ENCODE measurements around the gene UBXN7. TPM values are rescaled to one million over a fixed set of nuclear protein-coding genes. Genes with fewer than 3 reads are reported as not detected.

Gene UBXN7, protein sequence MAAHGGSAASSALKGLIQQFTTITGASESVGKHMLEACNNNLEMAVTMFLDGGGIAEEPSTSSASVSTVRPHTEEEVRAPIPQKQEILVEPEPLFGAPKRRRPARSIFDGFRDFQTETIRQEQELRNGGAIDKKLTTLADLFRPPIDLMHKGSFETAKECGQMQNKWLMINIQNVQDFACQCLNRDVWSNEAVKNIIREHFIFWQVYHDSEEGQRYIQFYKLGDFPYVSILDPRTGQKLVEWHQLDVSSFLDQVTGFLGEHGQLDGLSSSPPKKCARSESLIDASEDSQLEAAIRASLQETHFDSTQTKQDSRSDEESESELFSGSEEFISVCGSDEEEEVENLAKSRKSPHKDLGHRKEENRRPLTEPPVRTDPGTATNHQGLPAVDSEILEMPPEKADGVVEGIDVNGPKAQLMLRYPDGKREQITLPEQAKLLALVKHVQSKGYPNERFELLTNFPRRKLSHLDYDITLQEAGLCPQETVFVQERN
- 18.8 and 29.3 TPM in 2 replicates for total RNA-seq

DNA sequence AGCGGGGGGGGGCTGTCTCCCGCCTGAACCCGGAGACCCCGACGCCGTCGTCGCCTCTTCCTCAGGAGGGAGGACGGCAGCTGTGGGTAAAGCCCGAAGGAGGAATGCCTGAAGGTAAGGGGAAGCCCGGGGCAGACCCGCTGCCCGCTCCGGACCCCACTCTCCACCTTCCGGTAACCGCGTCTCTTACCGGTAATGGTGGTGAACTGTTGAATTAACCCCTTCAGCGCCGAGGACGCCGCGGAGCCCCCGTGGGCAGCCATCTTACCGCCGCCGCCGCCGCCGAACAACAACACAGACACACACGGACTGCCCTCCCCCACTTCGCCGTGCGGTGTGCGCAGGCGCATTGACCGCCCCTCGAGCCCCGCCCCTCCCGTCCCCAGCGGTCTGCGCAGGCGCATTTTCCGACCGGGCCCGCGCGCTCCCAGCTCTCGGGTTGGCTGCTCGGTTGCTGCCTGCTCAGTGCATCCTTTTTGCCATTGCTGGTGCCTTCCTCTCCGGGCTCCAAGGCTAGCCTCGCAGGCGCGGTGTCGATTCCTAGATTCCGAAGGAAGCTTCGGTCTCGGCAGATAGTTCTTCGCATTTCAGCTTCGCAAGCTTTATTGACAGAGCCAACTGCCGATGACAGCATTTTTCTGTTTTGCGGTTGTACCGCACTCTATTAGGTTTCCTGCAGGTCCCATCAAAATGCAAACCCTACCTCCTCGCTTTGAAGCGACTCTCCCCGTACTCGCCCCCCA, at the start of gene UBXN7:
Gene UBXN7, minus strand, starts transcription at position 291 of the 743 bp plus-strand sequence. Its CDS starts 28 bp downstream, at position 263.

GRCh38 chr3:196317687-196318467, 114.3 kb downstream of the UBXN7 start, which contains the start of gene DYNLT2B:
Gene DYNLT2B (minus strand): TSS chr3:196318240. CDS start chr3:196318152, 88 bp downstream.

Other genes with a start within 250 kb of the UBXN7 start
- not detected in 2 replicates for gene ZDHHC19, start 221.0 kb downstream of the UBXN7 start, total RNA-seq
- not detected in 2 replicates for gene SLC51A, start 215.9 kb downstream of the UBXN7 start, total RNA-seq
- gene PCYT1A, start 144.7 kb downstream of the UBXN7 start, total RNA-seq, result 60.1 and 83.4 TPM in 2 replicates
- gene DYNLT2B, start 114.2 kb downstream of the UBXN7 start, total RNA-seq, result 13.8 and 27.0 TPM in 2 replicates
- gene TM4SF19, start 94.0 kb downstream of the UBXN7 start, total RNA-seq, result 0.93 and 5.8 TPM in 2 replicates
- gene RNF168, start 71.3 kb upstream of the UBXN7 start, total RNA-seq, result 12.0 and 24.1 TPM in 2 replicates
- gene SMCO1, start 82.9 kb upstream of the UBXN7 start, total RNA-seq, result not detected in 2 replicates
- 11.9 and 17.1 TPM in 2 replicates for gene WDR53, start 136.1 kb upstream of the UBXN7 start, total RNA-seq
- 27.3 and 47.2 TPM in 2 replicates for gene FBXO45, start 136.2 kb upstream of the UBXN7 start, total RNA-seq
- gene NRROS, start 207.3 kb upstream of the UBXN7 start, total RNA-seq, result 0.07 TPM in 1 of 2 replicates, not detected in the other